Activated CD4-positive, alpha-beta T cell treated with anti-CD3 and anti-CD28 coated beads for 48 hours (primary cell): ENCODE measurements around the gene SLC12A7.

ENCODE experiments used
- DNase-seq: peaks from one replicate; pipeline ENCODE4 v3.0.0-alpha.2; 2020

SLC12A7 gene

DNA sequence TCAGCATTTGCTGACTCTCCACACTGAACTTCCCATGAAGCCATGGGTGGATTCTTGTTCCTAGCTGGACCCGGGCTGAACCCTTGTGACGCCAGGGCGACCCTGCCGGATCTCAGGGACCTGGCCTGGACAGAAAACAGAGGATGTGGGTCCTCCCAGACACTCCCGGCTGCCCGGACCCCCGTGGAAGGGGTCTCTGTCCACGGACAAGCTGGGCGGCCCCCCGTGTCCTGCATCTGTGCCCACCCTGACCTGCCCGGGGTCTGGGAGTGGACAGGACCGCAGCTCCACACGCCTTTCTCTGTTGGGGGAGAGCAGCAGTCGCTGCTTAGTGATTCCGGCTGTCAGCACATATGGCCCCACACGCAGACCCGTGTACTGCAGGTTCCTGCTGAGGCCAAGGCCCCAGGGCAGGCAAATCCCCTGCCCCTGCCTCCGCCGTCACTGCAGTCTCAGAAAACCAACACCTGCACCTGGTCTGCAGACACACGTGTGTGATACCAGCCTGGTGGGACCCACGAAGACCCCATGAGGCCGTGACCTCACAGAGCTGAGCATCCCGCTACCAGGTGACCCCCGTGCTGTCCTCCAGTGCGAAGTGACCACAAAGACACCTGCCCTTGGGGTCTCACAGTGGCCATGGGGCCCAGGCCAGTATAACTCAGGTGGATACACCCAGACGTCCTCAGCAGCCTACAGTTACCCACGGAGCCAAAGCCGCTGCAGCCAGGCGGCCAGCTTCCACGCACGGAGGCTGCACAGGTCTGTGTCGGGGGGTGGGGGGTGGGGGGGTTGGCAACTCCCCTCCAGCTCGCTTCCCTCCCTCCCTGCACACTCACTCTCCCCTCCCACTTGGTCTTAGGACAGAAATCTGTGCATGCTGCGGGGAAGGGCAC, 52.6 kb downstream of the SLC12A7 start:
- no peak for DNase-seq

DNA sequence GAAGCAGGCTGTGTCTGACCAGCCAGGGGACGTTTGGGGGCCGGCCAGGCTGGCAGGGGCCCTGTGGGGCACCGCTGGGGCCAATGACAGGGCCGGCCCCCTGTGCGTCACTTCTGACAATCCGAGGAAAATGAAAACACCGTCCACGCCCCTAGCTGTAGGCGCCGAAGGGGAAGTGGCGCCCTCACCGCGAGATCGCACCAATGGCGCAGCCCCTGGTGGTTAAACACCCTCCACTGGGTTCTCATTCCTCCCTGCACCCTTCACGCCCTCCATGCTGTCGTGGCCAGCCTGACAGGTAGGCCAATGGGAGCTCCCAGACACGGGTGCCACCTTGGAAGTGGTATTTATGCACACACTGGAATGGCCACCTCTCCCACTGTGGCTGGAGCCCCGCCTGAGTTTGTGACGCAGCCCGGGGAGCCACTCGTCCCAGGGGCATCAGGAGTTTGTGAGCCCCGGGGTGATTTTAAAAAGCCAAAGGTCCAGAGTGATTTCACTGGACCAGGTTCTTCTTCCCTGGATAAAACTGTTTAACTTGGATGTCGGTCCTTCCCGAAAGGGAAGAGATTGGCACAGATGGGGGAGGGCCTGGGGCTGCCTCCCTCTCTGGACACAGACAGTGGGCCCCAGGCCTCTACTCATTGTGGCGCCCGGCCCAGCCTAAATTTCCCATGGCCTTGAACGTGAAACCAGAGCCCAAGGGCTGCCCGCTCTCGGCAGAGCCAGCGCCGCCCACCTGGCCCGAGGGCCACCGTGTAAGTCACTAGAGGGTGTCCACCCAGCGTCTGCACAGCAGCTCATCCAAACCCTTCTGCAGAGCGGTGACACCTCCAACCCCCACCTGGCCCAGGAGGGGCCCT, 53.5 kb downstream of the SLC12A7 start:
- no peak for DNase-seq

DNA sequence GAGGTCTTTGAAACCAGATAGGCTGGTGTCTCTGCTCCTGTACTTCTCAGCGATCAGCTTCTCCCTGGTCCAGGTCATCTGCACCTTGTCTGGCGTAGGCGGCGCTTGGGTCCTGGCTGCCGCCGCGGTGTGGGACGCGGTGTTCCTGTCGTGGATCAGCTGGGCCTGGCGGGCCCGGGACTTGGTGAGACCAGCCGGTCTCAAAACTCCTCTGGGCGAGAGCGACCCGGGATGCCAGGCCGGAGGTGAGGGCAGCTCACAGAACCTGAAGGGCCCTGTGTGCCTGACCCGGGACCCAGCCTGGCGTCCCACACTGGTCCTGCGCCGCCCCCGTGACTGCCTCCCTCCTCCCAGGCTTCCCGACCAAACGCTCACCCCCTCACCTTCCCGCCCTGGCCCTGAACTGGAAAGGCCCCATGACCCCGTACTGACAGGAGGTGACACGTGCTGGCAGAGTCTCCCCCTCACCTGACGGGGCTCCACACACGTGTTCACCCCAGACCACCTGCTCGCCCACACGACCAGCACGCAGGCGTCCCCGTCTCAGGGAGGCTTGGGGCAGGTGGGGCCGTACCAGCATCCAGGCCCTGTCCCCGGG, 54.3 kb downstream of the SLC12A7 start:
- no peak for DNase-seq

GRCh38 chr5:1056611-1057484, 55.0 kb downstream of the SLC12A7 start:
- no peak for DNase-seq

DNA sequence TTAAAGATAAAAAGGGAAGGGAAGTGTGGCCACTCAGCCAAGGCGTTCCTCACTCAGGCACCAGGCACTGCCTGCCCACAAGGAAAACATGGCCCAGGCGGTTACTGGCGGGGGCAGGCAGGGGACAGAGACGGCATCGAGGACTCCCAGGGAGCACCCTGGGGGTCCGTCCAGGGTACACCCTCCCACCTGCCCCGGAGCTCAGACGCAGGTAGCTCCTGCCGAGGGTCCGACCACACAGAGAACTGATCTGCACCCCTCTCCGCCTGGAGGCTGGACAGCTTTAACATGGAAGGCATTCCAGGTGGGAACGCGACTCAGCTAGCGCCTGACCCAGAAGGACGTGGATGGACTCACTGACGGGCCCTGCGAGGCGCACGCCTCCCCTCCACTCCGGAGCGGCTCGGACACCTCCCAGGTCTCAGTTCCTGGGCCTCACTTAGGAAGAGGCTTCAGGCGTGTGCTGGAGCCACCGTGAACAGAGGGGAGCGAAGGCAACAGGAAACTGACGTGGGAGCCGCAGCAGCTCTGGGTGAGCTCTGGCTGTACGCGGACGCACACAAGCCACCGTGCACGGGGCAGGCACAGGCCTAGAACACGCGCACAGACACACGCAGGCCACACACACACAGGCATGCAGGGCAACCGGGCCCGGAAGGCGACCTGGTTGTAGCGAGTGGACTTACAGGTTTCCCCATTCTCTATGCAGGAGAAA, 55.8 kb downstream of the SLC12A7 start:
- no peak for DNase-seq

- DNase-seq = no peak
Measured at GRCh38 chr5:1054799-1055775, 56.8 kb downstream of the SLC12A7 start.

DNA sequence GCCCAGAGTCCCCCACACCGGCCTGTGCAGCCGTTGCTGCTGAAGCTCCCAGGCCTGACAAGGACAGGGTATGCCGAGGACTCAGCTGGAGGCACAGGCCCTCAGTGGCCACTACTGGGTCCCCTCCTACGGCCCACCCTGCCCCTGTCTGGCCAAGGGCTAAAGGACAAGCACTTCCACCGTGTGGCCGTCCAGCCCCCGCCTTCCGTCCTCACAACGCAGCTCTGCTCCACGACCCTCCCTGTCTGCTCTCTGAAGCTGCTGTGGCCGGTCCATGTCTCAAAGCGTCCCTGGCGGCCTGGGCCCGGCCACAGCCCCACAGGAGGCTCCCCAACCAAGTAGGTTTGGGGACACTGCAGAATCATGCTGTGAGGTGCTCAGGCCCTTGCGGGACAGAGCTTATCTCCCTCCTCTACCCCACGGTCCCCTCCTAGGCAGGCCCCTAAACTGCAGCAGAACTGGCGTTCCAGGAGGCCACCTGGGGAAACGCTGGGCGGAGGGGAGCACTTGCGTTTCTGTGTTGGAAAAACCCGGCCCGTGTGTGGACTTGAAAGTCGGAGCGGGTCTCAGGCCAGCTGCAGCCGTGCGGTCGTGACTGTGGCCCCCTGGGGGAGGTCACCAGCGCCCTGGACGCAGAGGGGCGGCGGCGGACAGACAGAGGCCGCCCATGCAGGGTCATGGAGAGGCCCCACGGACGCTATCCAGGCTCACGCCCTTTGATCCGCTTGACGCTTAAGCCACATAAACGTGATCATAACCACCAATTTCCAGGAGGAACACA, 57.7 kb downstream of the SLC12A7 start:
- no peak for DNase-seq

DNA sequence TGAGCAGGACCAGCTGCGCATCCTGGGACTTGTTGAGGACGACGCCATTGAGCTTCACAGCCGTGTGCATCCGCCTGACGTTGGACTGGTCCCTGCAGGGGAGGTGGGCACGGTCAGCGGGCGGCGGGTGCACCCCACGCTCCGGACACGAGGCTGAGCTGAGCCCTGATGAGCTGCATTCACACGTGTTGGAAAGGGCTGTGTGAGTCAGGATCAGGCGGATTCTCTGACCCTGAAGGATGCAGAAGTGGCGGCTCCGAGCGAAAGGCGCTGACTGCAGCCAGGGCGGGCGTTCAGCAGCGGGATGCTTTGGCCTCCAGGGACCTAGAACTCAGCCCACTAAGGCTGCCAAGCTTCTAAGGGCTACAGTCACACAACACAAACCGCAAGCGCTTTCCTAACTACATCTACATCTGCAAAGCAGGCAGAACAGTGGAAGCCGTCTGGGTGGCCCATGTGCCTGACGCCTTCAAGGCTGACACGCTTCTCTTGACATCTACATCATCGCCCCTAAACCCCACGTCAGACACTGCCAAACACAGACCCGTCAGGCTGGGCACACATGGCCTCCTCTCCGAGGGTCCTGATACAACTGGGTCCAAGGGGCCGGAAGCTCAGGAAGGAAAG, 58.4 kb downstream of the SLC12A7 start:
- no peak for DNase-seq

GRCh38 chr5:1052641-1053390, 59.0 kb downstream of the SLC12A7 start:
- no peak for DNase-seq

- DNase-seq = no peak
Measured at GRCh38 chr5:1052076-1052475, 59.8 kb downstream of the SLC12A7 start.

DNA sequence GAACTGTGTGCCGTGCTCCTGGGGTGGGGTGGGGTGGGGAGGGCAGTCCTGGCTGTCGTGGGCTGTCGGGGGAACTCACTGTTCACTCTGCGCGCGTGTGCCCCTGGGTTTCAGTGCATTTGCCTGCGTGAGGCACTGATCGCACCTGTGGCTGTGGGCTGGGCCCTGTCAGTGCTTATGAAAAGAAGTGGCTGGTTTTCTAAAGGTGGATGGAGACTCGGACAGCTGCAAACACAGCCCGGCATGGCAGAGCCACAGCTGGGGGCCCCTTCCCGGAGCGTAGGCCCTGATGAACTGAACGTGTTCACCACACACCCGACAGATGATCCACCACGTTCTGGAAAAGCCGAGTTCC, 60.5 kb downstream of the SLC12A7 start:
- no peak for DNase-seq

- DNase-seq = no peak
Measured at GRCh38 chr5:1050423-1051365, 61.2 kb downstream of the SLC12A7 start.

GRCh38 chr5:1048861-1049838, 62.7 kb downstream of the SLC12A7 start:
- DNase-seq = no peak

- DNase-seq = no peak
Measured at GRCh38 chr5:1048162-1048721, 63.6 kb downstream of the SLC12A7 start.

DNA sequence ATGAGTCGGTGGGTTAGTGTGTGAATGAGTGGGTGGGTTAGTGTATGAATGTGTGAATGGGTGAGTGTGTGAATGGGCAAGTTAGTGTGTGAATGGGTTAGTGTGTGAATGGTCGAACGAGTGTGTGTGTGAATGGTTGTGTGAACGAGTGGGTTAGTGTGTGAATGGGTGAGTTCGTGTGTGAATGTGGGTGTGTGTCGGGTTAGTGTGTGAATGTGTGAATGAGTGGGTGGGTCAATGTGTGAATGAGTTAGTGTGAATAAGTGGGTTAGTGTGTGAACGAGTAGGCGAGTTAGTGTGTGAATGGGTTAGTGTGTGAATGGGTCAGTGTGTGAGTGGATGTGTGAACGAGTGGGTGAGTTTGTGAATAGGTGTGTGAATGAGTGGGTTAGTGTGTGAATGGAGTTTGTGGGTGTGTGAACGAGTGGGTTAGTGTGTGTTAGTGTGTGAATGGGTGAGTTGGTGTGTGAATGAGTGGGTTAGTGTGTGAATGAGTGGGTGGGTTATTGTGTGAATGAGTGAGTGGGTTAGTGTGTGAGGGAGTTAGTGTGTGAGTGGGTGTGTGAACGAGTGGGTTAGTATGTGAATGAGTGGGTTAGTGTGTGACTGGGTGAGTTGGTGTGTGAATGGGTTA, 64.4 kb downstream of the SLC12A7 start:
- DNase-seq = no peak
